ENCODE measurements around the gene ZNF584. TPM values are rescaled to one million over a fixed set of nuclear protein-coding genes. Genes with fewer than 3 reads are reported as not detected.
"Not testable (repeated sequence)": the region's sequence is repeated elsewhere in the genome, so short reads cannot be mapped to it uniquely, and the experiment has no call there.

The ZNF584 gene
- total RNA-seq, 6 experiments from 2014 or later = 13.3 to 15.0 (median 14.0) TPM

DNA sequence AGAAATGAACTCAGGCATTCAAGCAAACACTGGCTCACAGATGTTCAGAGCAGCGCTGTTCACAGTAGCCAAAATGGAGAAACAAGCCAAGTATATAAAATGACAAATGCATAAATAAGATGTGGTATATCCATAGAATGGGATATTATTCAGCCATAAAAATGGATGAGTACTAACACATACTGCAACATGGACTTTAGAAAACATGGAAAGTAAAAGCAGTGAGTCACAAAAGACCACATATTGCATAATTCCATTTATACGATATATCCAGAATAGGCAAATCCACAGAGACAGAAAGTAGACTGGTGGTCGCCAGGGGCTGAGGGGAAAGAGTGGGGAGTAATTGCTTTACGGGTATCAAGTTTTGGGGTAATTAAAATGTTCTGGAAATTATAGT is 34.2 kb upstream of the ZNF584 start:
- Mint-ChIP-seq H3K9me3 (no peaks in the 10 kb centered on the region), H3K4me3 (no peak overlapping the region), H3K27me3 (ENCODE audit: insufficient read depth) (peaks cover 1% of the 10 kb centered on the region; the same call in 1 of the 2 replicates), H3K27ac (no peak overlapping the region), H3K4me1 (ENCODE audit: low read depth) (no peaks in the 10 kb centered on the region), H3K36me3 (ENCODE audit: low read depth) (no peaks in the 10 kb centered on the region)
- no peak for TF ChIP-seq CTCF (IDR thresholded peaks at IDR 0.05)
- DNase-seq = no peak

DNA sequence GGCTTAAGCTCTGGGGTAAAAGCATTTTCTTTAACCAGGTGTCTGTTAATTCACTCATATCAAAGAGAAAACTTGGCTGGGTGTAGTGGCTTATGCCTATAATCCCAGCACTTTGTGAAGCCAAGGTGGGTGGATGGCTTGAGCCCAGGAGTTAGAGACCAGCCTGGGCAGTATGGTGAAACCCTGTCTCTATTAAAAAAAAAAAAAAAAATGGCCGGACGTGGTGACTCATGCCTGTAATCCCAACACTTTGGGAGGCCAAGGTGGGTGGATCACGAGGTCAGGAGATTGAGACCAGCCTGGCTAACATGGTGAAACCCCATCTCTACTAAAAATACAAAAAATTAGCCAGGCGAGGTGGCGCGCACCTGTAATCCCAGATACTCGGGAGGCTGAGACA is 31.7 kb upstream of the ZNF584 start:
- not testable (repeated sequence) for H3K36me3 Mint-ChIP-seq (ENCODE audit: low read depth); DNase-seq; H3K4me3 Mint-ChIP-seq; H3K27me3 Mint-ChIP-seq (ENCODE audit: insufficient read depth); H3K27ac Mint-ChIP-seq; H3K9me3 Mint-ChIP-seq
- H3K4me1 Mint-ChIP-seq (ENCODE audit: low read depth) = peaks cover 12% of the 10 kb centered on the region

- Mint-ChIP-seq H3K4me3 (peak overlapping the region; percentile 96), H3K27ac (peak overlapping the region; percentile 92; the same call in 1 of the 2 replicates), H3K36me3 (ENCODE audit: low read depth) (no peaks in the 10 kb centered on the region), H3K9me3 (no peaks in the 10 kb centered on the region), H3K4me1 (ENCODE audit: low read depth) (peaks cover 17% of the 10 kb centered on the region), H3K27me3 (ENCODE audit: insufficient read depth) (peaks cover 1% of the 10 kb centered on the region)
- TF ChIP-seq CTCF (IDR thresholded peaks at IDR 0.05) = no peak
- DNase-seq = no peak
Observed at GRCh38 chr19:58379246-58379645, 29.2 kb upstream of the ZNF584 start.

DNA sequence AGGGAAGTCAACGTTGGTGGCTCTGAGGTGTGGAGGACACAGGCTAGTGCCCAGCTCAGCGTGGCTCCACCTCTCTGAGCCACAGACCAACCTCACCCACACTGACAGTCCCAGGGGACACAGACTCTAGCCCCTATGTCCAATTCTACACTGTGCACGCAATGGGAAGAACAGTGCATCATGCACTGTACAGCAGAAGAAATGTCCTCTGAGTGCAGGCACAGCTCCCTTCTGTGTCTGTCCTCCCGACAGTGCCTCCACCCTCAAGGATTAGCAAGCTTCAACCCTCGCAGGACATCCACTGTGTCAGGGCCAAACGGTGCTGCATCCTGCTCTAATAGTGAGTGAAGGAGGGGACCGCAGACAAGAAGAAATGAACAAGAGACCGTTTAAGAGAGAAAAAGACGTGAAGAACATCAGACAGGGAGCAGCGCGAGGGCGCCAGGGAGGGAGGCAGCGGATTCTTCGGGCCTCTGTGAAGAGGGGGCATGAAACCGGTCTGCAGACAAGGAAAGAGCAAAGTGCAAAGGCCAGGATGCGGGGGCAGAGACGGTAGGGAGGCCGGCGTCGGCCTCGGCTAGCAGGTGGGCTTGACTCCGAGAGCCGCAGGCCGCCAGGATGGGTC is 28.3 kb upstream of the ZNF584 start:
- no peak for TF ChIP-seq CTCF (IDR thresholded peaks at IDR 0.05)
- no peaks in the 10 kb centered on the region; the same call in 1 of the 2 replicates for H3K27me3 Mint-ChIP-seq (ENCODE audit: insufficient read depth)
- no peaks in the 10 kb centered on the region for H3K9me3 Mint-ChIP-seq
- no peaks in the 10 kb centered on the region for H3K36me3 Mint-ChIP-seq (ENCODE audit: low read depth)
- peaks cover 19% of the 10 kb centered on the region for H3K4me1 Mint-ChIP-seq (ENCODE audit: low read depth)
- peak overlapping the region; percentile 92 for H3K27ac Mint-ChIP-seq
- H3K4me3 Mint-ChIP-seq = peak overlapping the region; percentile 96
- DNase-seq = no peak

DNA sequence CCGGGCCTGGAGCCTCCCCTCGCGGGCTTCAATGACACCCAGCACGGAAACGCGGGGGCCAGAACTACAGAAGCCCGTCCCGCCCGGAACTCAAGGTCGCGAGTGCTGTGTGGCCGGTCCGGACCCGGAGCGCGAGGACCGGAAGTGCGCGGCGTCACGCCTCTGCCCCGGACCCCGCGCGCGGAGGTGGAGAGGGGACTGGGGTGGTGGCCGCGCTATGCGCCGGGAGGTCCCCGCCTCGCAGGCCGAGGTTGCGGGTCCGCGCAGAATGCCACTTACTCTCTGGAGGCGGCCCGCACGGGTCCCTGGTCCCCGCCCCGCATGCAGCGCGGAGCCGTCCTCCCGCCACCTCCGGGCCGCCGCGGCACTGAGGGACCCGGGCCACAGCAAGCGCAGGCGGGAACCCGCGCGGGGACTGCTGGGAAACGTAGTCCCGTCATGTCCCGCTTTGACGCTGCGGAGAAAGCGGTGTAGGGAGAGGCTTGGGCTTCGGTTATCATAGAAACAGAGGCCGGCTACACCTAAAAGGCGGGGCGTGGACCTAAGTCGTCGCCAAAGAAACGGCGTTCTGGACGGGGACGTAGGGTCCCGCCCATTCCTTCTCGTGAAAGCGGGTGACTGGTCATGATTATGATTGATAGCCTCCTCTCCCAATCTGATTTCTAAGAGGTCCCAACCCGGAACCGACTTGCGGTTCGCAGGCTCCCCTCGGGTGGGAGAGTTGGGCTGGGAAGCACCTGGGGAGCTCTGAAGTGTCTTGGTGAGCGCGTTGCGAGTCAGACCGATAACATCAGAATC is 27.6 kb upstream of the ZNF584 start, which contains the start of gene ZNF837:
ZNF837 (minus strand) TSS at position 369 of the 798 bp plus-strand sequence. CDS start 11,698 bp downstream, outside the sequence.
- H3K27ac Mint-ChIP-seq = peak within 1 kb of the TSS; percentile 92
- no peaks in the 10 kb centered on the region for H3K9me3 Mint-ChIP-seq
- peaks cover 26% of the 10 kb centered on the region for H3K4me1 Mint-ChIP-seq (ENCODE audit: low read depth)
- DNase-seq = peak; percentile 100
- no peaks in the 10 kb centered on the region for H3K36me3 Mint-ChIP-seq (ENCODE audit: low read depth)
- no peaks in the 10 kb centered on the region; the same call in 1 of the 2 replicates for H3K27me3 Mint-ChIP-seq (ENCODE audit: insufficient read depth)
- peak within 1 kb of the TSS; percentile 96 for H3K4me3 Mint-ChIP-seq
- TF ChIP-seq CTCF (IDR thresholded peaks at IDR 0.05) = no peak
